Activated naive CD8-positive, alpha-beta T cell treated with anti-CD3 and anti-CD28 coated beads, Interleukin-2, amount 50 U/mL, for 24 hours (primary cell): ENCODE data around the gene LRRK2.
A peak's percentile ranks its signal among the peaks of the same experiment; 100 is the strongest.
"Not testable (repeated sequence)": the region's sequence is repeated elsewhere in the genome, so short reads cannot be mapped to it uniquely, and the experiment has no call there.

Experiments used
- ATAC-seq: fragments of 150-1000 bp; cut with Tn5 transposase; one replicate; pipeline ENCODE4 v1.10.0; 2021
- DNase-seq: peaks from one replicate; pipeline ENCODE4 v3.0.0; 2021
- H3K27ac Mint-ChIP-seq: one replicate; pipeline ENCODE4 v1.8.0; 2021; ENCODE audit warnings: mild to moderate bottlenecking, mixed read lengths
- H3K27me3 Mint-ChIP-seq: one replicate; pipeline ENCODE4 v1.8.0; 2021; ENCODE audit warnings: mixed read lengths
- H3K36me3 Mint-ChIP-seq: one replicate; pipeline ENCODE4 v1.8.0; 2021; ENCODE audit warnings: low read depth, mixed read lengths
- H3K4me1 Mint-ChIP-seq: one replicate; pipeline ENCODE4 v1.8.0; 2021; ENCODE audit warnings: mixed read lengths
- H3K4me3 Mint-ChIP-seq: one replicate; pipeline ENCODE4 v1.8.0; 2021; ENCODE audit warnings: mild to moderate bottlenecking, moderate library complexity, mixed read lengths
- H3K9me3 Mint-ChIP-seq: one replicate; pipeline ENCODE4 v1.8.0; 2021; ENCODE audit warnings: mixed read lengths

LRRK2 gene

GRCh38 chr12:40202095-40203059 lies 22.4 kb upstream of the LRRK2 start:
- no peak for DNase-seq
- peaks cover 5% of the 10 kb centered on the region for H3K27me3 Mint-ChIP-seq
- no peak overlapping the region for H3K27ac Mint-ChIP-seq
- peaks cover 4% of the 10 kb centered on the region for H3K4me1 Mint-ChIP-seq
- no peak for ATAC-seq
- no peak overlapping the region for H3K4me3 Mint-ChIP-seq
- no peaks in the 10 kb centered on the region for H3K9me3 Mint-ChIP-seq
- no peaks in the 10 kb centered on the region for H3K36me3 Mint-ChIP-seq

- Mint-ChIP-seq H3K27ac (no peak overlapping the region), H3K4me3 (no peak overlapping the region), H3K9me3 (no peaks in the 10 kb centered on the region), H3K36me3 (no peaks in the 10 kb centered on the region), H3K27me3 (peaks cover 5% of the 10 kb centered on the region), H3K4me1 (peaks cover 4% of the 10 kb centered on the region)
- ATAC-seq (no peak), DNase-seq (no peak)
Measured at GRCh38 chr12:40203060-40203430, 21.8 kb upstream of the LRRK2 start.

- Mint-ChIP-seq H3K27ac (no peak overlapping the region), H3K4me3 (no peak overlapping the region), H3K4me1 (peaks cover 8% of the 10 kb centered on the region), H3K9me3 (no peaks in the 10 kb centered on the region), H3K36me3 (no peaks in the 10 kb centered on the region), H3K27me3 (peaks cover 5% of the 10 kb centered on the region)
- ATAC-seq, result no peak
- DNase-seq, result no peak
Measured at GRCh38 chr12:40204337-40204736, 20.5 kb upstream of the LRRK2 start.

- Mint-ChIP-seq H3K36me3 (no peaks in the 10 kb centered on the region), H3K4me3 (no peak overlapping the region), H3K4me1 (peaks cover 8% of the 10 kb centered on the region), H3K27ac (no peak overlapping the region), H3K9me3 (no peaks in the 10 kb centered on the region), H3K27me3 (peaks cover 1% of the 10 kb centered on the region)
- ATAC-seq (no peak), DNase-seq (no peak)
Measured at GRCh38 chr12:40207551-40207950, 17.2 kb upstream of the LRRK2 start.

- Mint-ChIP-seq H3K4me1 (peaks cover 4% of the 10 kb centered on the region), H3K36me3 (no peaks in the 10 kb centered on the region), H3K27me3 (peaks cover 1% of the 10 kb centered on the region), H3K4me3 (no peak overlapping the region), H3K9me3 (peaks cover 4% of the 10 kb centered on the region), H3K27ac (no peak overlapping the region)
- DNase-seq (no peak), ATAC-seq (no peak)
Measured at GRCh38 chr12:40208707-40209446, 15.9 kb upstream of the LRRK2 start.

GRCh38 chr12:40209886-40210285 lies 14.9 kb upstream of the LRRK2 start:
- no peak for ATAC-seq
- no peak for DNase-seq
- H3K27me3 Mint-ChIP-seq, result peaks cover 1% of the 10 kb centered on the region
- H3K4me3 Mint-ChIP-seq, result no peak overlapping the region
- peaks cover 4% of the 10 kb centered on the region for H3K4me1 Mint-ChIP-seq
- no peak overlapping the region for H3K27ac Mint-ChIP-seq
- H3K9me3 Mint-ChIP-seq, result peaks cover 4% of the 10 kb centered on the region
- H3K36me3 Mint-ChIP-seq, result no peaks in the 10 kb centered on the region

GRCh38 chr12:40211186-40211585 lies 13.6 kb upstream of the LRRK2 start:
- DNase-seq, H3K4me1 Mint-ChIP-seq, H3K27me3 Mint-ChIP-seq, H3K27ac Mint-ChIP-seq, H3K9me3 Mint-ChIP-seq, H3K4me3 Mint-ChIP-seq, ATAC-seq, H3K36me3 Mint-ChIP-seq: not testable (repeated sequence)

- Mint-ChIP-seq H3K4me1 (peaks cover 4% of the 10 kb centered on the region), H3K27ac (no peak overlapping the region), H3K27me3 (no peaks in the 10 kb centered on the region), H3K4me3 (no peak overlapping the region), H3K9me3 (peaks cover 4% of the 10 kb centered on the region), H3K36me3 (no peaks in the 10 kb centered on the region)
- DNase-seq (no peak), ATAC-seq (no peak)
Measured at GRCh38 chr12:40212566-40212965, 12.2 kb upstream of the LRRK2 start.

- Mint-ChIP-seq H3K4me1 (no peaks in the 10 kb centered on the region), H3K27ac (no peak overlapping the region), H3K9me3 (peaks cover 4% of the 10 kb centered on the region), H3K27me3 (no peaks in the 10 kb centered on the region), H3K4me3 (no peak overlapping the region), H3K36me3 (no peaks in the 10 kb centered on the region)
- ATAC-seq, result no peak
- no peak for DNase-seq
Measured at GRCh38 chr12:40215982-40216381, 8.8 kb upstream of the LRRK2 start.

GRCh38 chr12:40216516-40217288 lies 8.1 kb upstream of the LRRK2 start:
- no peak for DNase-seq

GRCh38 chr12:40219760-40220159 lies 5.0 kb upstream of the LRRK2 start:
- DNase-seq (no peak), ATAC-seq (no peak)
- Mint-ChIP-seq H3K4me3 (no peak overlapping the region), H3K9me3 (no peaks in the 10 kb centered on the region), H3K27me3 (peaks cover 15% of the 10 kb centered on the region), H3K27ac (no peak overlapping the region), H3K4me1 (peaks cover 4% of the 10 kb centered on the region), H3K36me3 (no peaks in the 10 kb centered on the region)

More at GRCh38 chr12:40216516-40217288, 8.1 kb upstream of the LRRK2 start:
- ATAC-seq, result no peak
- Mint-ChIP-seq H3K27ac (no peak overlapping the region), H3K27me3 (no peaks in the 10 kb centered on the region), H3K36me3 (no peaks in the 10 kb centered on the region), H3K4me1 (no peaks in the 10 kb centered on the region), H3K4me3 (no peak overlapping the region), H3K9me3 (peaks cover 4% of the 10 kb centered on the region)

GRCh38 chr12:40222247-40222646 lies 2.5 kb upstream of the LRRK2 start:
- Mint-ChIP-seq H3K27ac (no peak overlapping the region), H3K4me3 (no peak overlapping the region), H3K36me3 (no peaks in the 10 kb centered on the region), H3K4me1 (peaks cover 12% of the 10 kb centered on the region), H3K9me3 (no peaks in the 10 kb centered on the region), H3K27me3 (peaks cover 25% of the 10 kb centered on the region)
- DNase-seq (no peak), ATAC-seq (no peak)

GRCh38 chr12:40223646-40224045 lies 1.2 kb upstream of the LRRK2 start:
- peaks cover 12% of the 10 kb centered on the region for H3K4me1 Mint-ChIP-seq
- ATAC-seq, result no peak
- peak overlapping the region; percentile 64 for H3K4me3 Mint-ChIP-seq
- H3K36me3 Mint-ChIP-seq, result no peaks in the 10 kb centered on the region
- peaks cover 25% of the 10 kb centered on the region for H3K27me3 Mint-ChIP-seq
- H3K9me3 Mint-ChIP-seq, result no peaks in the 10 kb centered on the region
- no peak for DNase-seq
- H3K27ac Mint-ChIP-seq, result peak overlapping the region; percentile 18

- Mint-ChIP-seq H3K4me3 (peak overlapping the region; percentile 68), H3K27ac (no peak overlapping the region), H3K4me1 (peaks cover 14% of the 10 kb centered on the region), H3K9me3 (no peaks in the 10 kb centered on the region), H3K27me3 (peaks cover 25% of the 10 kb centered on the region), H3K36me3 (no peaks in the 10 kb centered on the region)
- DNase-seq (no peak), ATAC-seq (no peak)
Measured at GRCh38 chr12:40225337-40225983, 663 bp downstream of the LRRK2 start.
